HPDE6-E6E7 (cell line): ENCODE data around the gene PGAM1.
"Not testable (repeated sequence)": the region's sequence is repeated elsewhere in the genome, so short reads cannot be mapped to it uniquely, and the experiment has no call there.

Source experiments
- DNase-seq: peaks from one replicate; pipeline ENCODE4 v3.0.0; 2011; ENCODE audit warnings: missing footprints; ENCODE audit errors: extremely low spot score

PGAM1 gene

GRCh38 chr10:97407952-97408248 is 18.1 kb upstream of the PGAM1 start:
- no peak for DNase-seq

GRCh38 chr10:97408496-97408992 is 17.4 kb upstream of the PGAM1 start:
- no peak for DNase-seq

GRCh38 chr10:97411406-97411805 is 14.6 kb upstream of the PGAM1 start:
- no peak for DNase-seq

- peak; percentile 96 for DNase-seq
These were observed 13.1 kb upstream of the PGAM1 start for GRCh38 chr10:97412891-97413304.

- DNase-seq, result no peak
These were observed 9.4 kb upstream of the PGAM1 start for GRCh38 chr10:97416565-97416964.

- not testable (repeated sequence) for DNase-seq
These were observed 2.3 kb upstream of the PGAM1 start for GRCh38 chr10:97423757-97424098.

GRCh38 chr10:97426776-97427570 is 982 bp downstream of the PGAM1 start:
- DNase-seq, result no peak

GRCh38 chr10:97427571-97428179 is 1.7 kb downstream of the PGAM1 start:
- no peak for DNase-seq

- no peak for DNase-seq
These were observed 2.6 kb downstream of the PGAM1 start for GRCh38 chr10:97428572-97428981.

GRCh38 chr10:97434055-97434454 is 8.1 kb downstream of the PGAM1 start:
- DNase-seq, result no peak

GRCh38 chr10:97434557-97434956 is 8.6 kb downstream of the PGAM1 start:
- no peak for DNase-seq

GRCh38 chr10:97435211-97435610 is 9.2 kb downstream of the PGAM1 start:
- no peak for DNase-seq

- no peak for DNase-seq
These were observed 16.3 kb downstream of the PGAM1 start for GRCh38 chr10:97442277-97442676.

GRCh38 chr10:97444212-97444611 is 18.2 kb downstream of the PGAM1 start:
- DNase-seq, result no peak

GRCh38 chr10:97445357-97445721 is 19.3 kb downstream of the PGAM1 start:
- no peak for DNase-seq

GRCh38 chr10:97445722-97446639 is 20.0 kb downstream of the PGAM1 start, which contains the start of the genes EXOSC1 and ZDHHC16:
EXOSC1 (minus strand) TSS chr10:97446006; CDS start chr10:97445985, 21 bp downstream.
ZDHHC16 (plus strand) TSS chr10:97446175; CDS start chr10:97451676, 5,501 bp downstream.
- peak; percentile 99 for DNase-seq

GRCh38 chr10:97450828-97451227 is 24.8 kb downstream of the PGAM1 start:
- no peak for DNase-seq

GRCh38 chr10:97451605-97452004 is 25.6 kb downstream of the PGAM1 start:
- no peak for DNase-seq

- no peak for DNase-seq
These were observed 26.4 kb downstream of the PGAM1 start for GRCh38 chr10:97452352-97452751.

- no peak for DNase-seq
These were observed 28.5 kb downstream of the PGAM1 start for GRCh38 chr10:97454330-97455036.

- no peak for DNase-seq
These were observed 30.2 kb downstream of the PGAM1 start for GRCh38 chr10:97456034-97456685.
